Upper lobe of right lung (tissue), 1 donor: ENCODE data around the gene HERPUD1. TPM values are rescaled to one million over a fixed set of nuclear protein-coding genes. Genes with fewer than 3 reads are reported as not detected.
"Not testable (repeated sequence)": the region's sequence is repeated elsewhere in the genome, so short reads cannot be mapped to it uniquely, and the experiment has no call there.

Experiments used
- ATAC-seq: fragments of 200-7000 bp; cut with Tn5 transposase; one replicate; pipeline ENCODE4 v1.9.1; 2020; ENCODE audit warnings: mild to moderate bottlenecking, moderate library complexity
- DNase-seq: peaks from one replicate; pipeline ENCODE4 v3.0.0-alpha.2; 2020
- H3K27ac ChIP-seq: fragments of 200-600 bp; one replicate; pipeline ENCODE4 v1.8.0; 2022
- H3K27me3 ChIP-seq: fragments of 200-600 bp; one replicate; pipeline ENCODE4 v1.8.0; 2022; ENCODE audit warnings: mild to moderate bottlenecking
- H3K36me3 ChIP-seq: fragments of 200-600 bp; one replicate; pipeline ENCODE4 v1.8.0; 2022
- H3K4me1 ChIP-seq: fragments of 200-600 bp; one replicate; pipeline ENCODE4 v1.8.0; 2022
- H3K4me3 ChIP-seq: fragments of 200-600 bp; one replicate; pipeline ENCODE4 v1.8.0; 2022; ENCODE audit warnings: mild to moderate bottlenecking
- H3K9me3 ChIP-seq: fragments of 200-600 bp; one replicate; pipeline ENCODE4 v1.8.0; 2022
- intact Hi-C: fragments of 100-400 bp; cut with DNase I; formaldehyde crosslinking; loops from one replicate; pipeline ENCODE4 v1.11.0; 2022
- microRNA-seq: library from miRNA; unstranded; fragments of <30 nt; microRNA quantifications from one replicate; pipeline ENCODE4 v1.2.0, GENCODE V29; 2020; ENCODE audit warnings: borderline microRNAs expressed
- total RNA-seq: library from RNA; stranded (reverse); fragmentation: NEBNext Ultra II Directional; extraction: Animal tissue kit (Norgen Biotek cat#: 25700); gene quantifications from one replicate; pipeline ENCODE4 v1.2.1, GENCODE V29; 2021
- TF ChIP-seq, protein P1 (sequence below): fragments of 200-600 bp; IDR thresholded peaks from one replicate; pipeline ENCODE4 v1.8.0; 2022; ENCODE audit warnings: antibody characterized with exemption
- donor health status: DM: no; HTN: yes; CAD: no; lungs with severe emphysema.

HERPUD1 gene
- total RNA-seq, 1 donor from 2014 or later = 223 TPM

DNA sequence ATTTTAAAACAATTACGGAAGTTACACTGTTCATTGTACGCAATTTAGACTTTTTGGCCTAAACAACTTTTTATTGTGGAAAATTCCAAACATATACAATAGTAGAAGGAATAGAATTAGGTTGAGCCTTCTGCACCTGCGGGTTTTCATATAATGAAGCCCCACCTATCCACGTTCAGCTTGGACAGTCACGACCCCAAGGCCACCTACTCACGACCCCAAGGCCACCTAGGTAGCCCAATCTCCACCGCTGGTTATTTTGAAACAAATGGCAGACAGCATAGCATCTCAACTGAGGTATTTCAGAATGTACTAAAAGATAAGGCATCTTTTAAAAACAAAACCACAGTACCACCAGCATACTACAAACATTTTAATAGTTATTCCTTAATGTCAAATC lies 58.0 kb downstream of the HERPUD1 start:
- TF ChIP-seq, protein P1, sequence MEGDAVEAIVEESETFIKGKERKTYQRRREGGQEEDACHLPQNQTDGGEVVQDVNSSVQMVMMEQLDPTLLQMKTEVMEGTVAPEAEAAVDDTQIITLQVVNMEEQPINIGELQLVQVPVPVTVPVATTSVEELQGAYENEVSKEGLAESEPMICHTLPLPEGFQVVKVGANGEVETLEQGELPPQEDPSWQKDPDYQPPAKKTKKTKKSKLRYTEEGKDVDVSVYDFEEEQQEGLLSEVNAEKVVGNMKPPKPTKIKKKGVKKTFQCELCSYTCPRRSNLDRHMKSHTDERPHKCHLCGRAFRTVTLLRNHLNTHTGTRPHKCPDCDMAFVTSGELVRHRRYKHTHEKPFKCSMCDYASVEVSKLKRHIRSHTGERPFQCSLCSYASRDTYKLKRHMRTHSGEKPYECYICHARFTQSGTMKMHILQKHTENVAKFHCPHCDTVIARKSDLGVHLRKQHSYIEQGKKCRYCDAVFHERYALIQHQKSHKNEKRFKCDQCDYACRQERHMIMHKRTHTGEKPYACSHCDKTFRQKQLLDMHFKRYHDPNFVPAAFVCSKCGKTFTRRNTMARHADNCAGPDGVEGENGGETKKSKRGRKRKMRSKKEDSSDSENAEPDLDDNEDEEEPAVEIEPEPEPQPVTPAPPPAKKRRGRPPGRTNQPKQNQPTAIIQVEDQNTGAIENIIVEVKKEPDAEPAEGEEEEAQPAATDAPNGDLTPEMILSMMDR = no peak
- H3K4me1 ChIP-seq = peaks cover 31% of the 10 kb centered on the region
- intact Hi-C loops = no loop called here
- peak overlapping the region; percentile 65 for H3K4me3 ChIP-seq
- H3K27ac ChIP-seq = peak overlapping the region; percentile 83
- no peaks in the 10 kb centered on the region for H3K27me3 ChIP-seq
- H3K9me3 ChIP-seq = no peaks in the 10 kb centered on the region
- DNase-seq (no peak), ATAC-seq (no peak)
- no peaks in the 10 kb centered on the region for H3K36me3 ChIP-seq

DNA sequence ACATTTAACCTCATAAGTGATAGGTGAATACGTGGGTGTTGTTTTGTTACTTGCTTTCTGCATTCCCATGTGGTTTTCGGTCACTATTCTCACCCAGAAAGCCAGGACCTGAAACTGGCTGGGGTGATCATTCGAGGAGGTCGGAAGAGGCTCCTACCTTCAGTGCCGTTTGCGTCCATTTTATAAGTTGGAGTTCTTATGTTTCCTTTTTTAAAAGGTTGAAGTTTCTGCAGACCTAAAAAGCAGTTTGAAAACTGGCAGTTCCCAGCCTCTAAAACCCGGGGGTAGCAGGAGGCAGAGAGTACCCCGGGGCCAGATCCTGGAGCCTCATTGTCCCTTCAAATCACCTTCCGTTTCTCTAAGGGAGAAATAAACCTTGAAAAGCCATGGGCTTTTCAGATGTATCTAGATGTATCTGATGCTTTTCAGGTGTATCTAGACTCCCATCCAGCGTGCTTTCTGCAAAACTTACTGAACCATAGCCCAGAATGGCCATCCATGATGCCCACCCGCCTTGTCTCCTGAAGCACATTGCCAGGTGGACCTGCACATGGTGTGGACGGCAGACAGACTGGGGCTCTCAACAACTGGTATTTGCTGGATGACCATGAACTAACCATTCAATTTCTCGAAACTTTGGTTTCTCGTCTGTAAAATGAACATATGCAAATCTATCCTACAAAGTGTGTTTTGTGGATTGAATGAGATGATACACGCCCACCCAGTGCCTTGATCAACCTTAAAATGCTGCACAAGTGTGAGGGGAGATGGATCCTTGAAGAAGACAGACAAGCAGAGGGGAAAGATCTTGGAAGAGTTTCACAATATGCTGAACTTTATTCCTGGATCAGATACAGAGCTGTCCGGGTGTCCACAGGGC lies 58.7 kb downstream of the HERPUD1 start:
- Histone ChIP-seq H3K4me1 (peaks cover 31% of the 10 kb centered on the region), H3K36me3 (no peaks in the 10 kb centered on the region), H3K4me3 (peak overlapping the region; percentile 65), H3K27ac (peak overlapping the region; percentile 83), H3K27me3 (no peaks in the 10 kb centered on the region), H3K9me3 (no peaks in the 10 kb centered on the region)
- DNase-seq (no peak), ATAC-seq (no peak)
- intact Hi-C loops = no loop called here
- TF ChIP-seq, protein P1 = no peak

DNA sequence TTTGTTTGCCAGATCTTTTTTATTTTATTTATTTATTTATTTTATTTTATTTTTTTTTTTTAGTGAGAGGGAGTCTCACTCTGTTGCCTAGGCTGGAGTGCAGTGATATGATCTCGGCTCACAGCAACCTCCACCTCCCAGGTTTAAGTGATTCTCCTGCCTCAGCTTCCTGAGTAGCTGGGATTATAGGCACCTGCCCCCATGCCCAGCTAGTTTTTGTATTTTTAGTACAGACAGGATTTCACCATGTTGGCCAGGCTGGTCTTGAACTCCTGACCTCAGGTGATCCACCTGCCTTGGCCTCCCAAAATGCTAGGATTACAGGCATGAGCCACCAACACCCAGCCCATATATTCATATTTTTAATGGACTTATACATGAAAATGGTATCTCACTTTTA lies 60.5 kb downstream of the HERPUD1 start:
- H3K27ac ChIP-seq, intact Hi-C loops, H3K36me3 ChIP-seq, DNase-seq, H3K9me3 ChIP-seq, H3K27me3 ChIP-seq, ATAC-seq: not testable (repeated sequence)
- Histone ChIP-seq H3K4me3 (peak overlapping the region; percentile 65), H3K4me1 (peaks cover 31% of the 10 kb centered on the region)

DNA sequence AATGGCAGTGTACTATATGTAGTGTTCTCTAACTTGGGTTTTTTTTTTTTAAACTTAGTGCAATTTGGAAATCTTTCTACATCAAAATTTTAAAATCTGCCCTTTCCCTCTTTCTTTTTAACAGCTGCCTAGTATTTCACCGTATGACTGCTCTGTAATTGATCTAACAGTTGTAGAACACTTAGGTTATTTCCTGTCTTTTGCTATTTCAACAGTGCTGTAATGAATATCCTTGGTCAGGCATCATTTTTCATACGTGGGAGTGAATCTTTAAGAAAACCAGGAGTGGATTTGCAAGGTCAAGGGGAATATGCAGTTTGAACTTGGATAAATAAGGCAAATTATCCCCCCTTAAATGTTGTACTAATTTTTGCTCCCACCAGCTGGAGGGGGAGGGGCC lies 61.3 kb downstream of the HERPUD1 start:
- Histone ChIP-seq H3K4me1 (peaks cover 28% of the 10 kb centered on the region), H3K36me3 (no peaks in the 10 kb centered on the region), H3K27ac (no peak overlapping the region), H3K4me3 (no peak overlapping the region), H3K9me3 (no peaks in the 10 kb centered on the region), H3K27me3 (no peaks in the 10 kb centered on the region)
- intact Hi-C loops = no loop called here
- ATAC-seq (no peak), DNase-seq (no peak)
- TF ChIP-seq, protein P1 = no peak

DNA sequence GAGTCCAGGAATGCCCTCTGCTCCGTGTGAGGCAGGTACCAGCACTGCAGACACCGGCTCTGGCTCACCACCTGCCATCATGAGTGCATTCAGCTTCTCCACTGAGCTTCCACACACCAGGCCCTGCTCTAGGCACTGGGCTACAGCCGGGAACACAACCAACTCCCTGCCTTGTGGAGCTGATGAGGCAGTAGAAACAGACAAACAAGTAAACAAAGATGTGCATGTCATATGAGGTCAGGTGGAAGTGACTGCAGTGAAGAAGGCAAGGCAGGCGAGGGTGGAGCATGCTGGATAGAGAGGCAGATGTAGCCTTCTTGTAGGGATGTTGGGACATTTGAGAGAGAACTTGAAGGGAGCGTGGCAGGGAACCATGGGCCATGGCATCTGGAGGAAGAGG lies 62.4 kb downstream of the HERPUD1 start:
- TF ChIP-seq, protein P1 = no peak
- Histone ChIP-seq H3K9me3 (no peaks in the 10 kb centered on the region), H3K4me1 (peaks cover 26% of the 10 kb centered on the region), H3K27ac (no peak overlapping the region), H3K4me3 (no peak overlapping the region), H3K36me3 (no peaks in the 10 kb centered on the region), H3K27me3 (no peaks in the 10 kb centered on the region)
- DNase-seq = no peak
- intact Hi-C loops = no loop called here
- ATAC-seq = no peak

Small RNA genes lying within 50 kb of the gene (microRNA-seq; reads per million reads assigned to microRNA genes)
- not detected for gene MIR6863

Other genes with a start within 250 kb of the HERPUD1 start
- 111 TPM for gene MT1X, start 249.7 kb upstream of the HERPUD1 start, total RNA-seq
- 57.2 TPM for gene NUP93, start 202.0 kb upstream of the HERPUD1 start, total RNA-seq
- gene SLC12A3, start 66.9 kb upstream of the HERPUD1 start, total RNA-seq = not detected
- gene CETP, start 29.8 kb downstream of the HERPUD1 start, total RNA-seq = 1.9 TPM
- 44.9 TPM for gene NLRC5, start 57.4 kb downstream of the HERPUD1 start, total RNA-seq
- gene CPNE2, start 160.4 kb downstream of the HERPUD1 start, total RNA-seq = 64.5 TPM